Right hindlimb (tissue), 1 donor: Measurements from ENCODE around the gene MPV17L2.

ENCODE experiments used
- DNase-seq: peaks from one replicate; pipeline ENCODE4 v3.0.0-alpha.2; 2018

MPV17L2 gene

GRCh38 chr19:18160971-18161635 is 31.9 kb upstream of the MPV17L2 start:
- peak; percentile 76 for DNase-seq

DNA sequence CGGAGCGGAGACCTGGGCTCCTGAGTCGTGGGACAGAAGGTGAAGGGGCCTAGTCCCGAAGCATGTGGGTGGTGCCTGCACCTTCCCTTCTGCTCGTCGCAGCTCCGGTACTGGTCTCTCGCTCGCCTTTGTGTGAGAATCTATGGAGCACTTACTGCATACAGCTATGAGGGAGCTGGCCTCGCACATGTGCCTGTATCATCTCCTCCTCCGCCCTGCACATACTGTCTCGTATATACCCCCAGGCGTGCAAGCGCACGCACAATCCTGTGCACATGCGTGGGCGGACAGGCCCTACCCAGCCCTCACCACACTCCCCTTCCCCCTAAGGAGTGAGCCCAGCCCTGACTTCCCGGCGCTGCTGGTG is 31.4 kb upstream of the MPV17L2 start:
- DNase-seq, result no peak

GRCh38 chr19:18164072-18164471 is 28.9 kb upstream of the MPV17L2 start:
- DNase-seq, result no peak

DNA sequence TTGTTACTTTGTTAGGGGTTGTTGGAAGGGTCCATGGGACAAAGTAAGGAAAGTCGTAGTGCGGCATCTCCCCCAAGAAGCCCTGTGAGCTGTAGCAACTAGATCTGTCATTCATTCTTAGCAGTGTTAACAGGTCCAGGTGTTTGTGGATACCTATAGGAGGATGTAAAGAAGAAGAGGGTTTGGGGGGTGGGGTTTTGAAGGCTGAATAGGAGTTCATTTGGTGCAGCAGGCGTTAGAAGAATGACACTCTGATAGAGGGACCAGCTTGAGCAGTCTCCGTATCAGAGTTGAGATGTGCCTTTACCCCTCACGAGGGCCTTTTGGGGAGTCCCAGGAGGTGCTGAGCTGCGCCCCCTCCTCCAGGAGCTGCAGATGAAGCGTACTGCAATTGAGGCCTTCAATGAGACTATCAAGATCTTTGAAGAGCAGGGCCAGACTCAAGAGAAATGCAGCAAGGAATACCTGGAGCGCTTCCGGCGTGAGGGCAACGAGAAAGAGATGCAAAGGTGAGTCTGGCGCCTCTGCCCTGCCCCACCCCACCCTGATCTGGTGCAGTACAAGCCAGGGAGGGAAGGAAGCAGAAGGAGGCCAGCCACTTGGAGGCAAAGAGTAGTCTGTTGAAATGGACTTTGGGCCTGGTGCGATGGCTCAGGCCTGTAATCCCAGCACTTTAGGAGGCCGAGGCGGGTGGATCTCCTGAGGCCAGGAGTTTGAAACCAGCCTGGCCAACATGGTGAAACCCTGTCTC is 27.0 kb upstream of the MPV17L2 start:
- no peak for DNase-seq

- no peak for DNase-seq
Measured at GRCh38 chr19:18167011-18167410, 26.0 kb upstream of the MPV17L2 start.

DNA sequence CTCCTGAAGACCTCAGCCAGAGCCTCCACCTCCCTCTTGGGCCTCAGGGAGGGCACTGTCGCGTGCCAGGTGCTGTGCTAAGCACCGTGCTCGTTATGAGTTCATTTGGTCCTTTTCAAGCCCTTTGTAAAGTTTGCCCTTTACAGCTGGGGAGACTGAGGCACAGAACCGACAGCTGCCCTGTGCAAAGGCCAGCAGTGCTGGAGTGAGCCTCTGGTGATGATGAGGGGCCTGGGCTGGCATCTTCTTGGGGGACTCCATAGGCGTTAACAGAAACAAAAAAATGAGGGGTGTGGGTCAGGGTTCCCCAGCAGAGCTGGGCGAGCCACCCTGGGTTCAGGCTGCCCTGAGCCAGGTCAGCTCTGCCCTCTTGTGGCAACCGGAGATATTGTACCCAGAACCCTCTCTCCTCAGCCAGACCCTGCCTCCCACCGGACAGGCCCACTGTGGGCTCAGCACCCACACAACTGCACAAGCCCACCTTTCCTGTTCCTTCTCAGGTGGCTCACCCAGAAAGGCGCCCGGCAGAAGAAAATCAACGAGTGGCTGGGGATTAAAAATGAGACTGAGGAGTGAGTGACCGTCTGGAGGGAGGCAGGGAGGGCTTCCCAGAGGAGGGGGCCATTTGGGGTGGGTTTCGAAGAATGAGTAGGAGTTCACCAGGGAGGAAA is 24.9 kb upstream of the MPV17L2 start:
- no peak for DNase-seq

GRCh38 chr19:18168673-18169381 is 24.2 kb upstream of the MPV17L2 start:
- DNase-seq, result no peak

GRCh38 chr19:18170714-18171255 is 22.2 kb upstream of the MPV17L2 start:
- no peak for DNase-seq

GRCh38 chr19:18171605-18172327 is 21.3 kb upstream of the MPV17L2 start:
- no peak for DNase-seq

- no peak for DNase-seq
Measured at GRCh38 chr19:18172331-18173053, 20.5 kb upstream of the MPV17L2 start.

DNA sequence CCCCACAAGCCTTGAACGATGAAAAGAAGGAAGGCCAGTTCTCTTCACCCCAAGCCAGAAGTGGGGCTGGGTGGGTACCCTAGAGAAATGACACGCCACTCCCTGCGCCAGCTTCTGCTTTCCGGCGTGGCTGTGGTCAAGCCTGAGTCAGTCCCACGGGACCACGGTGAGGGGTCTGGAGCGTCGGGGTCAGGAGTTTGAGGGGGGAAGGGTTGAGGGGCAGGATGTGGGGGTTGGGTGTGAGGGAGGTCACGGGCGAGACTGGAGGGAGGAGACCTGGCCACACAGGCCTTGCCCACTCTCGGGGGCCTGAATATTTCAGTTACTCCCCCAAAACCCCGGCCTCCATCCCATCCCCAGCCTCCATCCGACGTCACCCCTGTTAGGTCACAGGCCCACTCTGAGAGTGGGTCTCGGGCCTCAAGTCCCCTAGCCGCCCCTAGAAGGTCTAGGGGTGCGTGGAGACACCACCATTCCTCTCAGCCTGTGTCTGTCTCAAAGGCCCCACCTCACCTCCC is 19.9 kb upstream of the MPV17L2 start:
- peak; percentile 39 for DNase-seq

DNA sequence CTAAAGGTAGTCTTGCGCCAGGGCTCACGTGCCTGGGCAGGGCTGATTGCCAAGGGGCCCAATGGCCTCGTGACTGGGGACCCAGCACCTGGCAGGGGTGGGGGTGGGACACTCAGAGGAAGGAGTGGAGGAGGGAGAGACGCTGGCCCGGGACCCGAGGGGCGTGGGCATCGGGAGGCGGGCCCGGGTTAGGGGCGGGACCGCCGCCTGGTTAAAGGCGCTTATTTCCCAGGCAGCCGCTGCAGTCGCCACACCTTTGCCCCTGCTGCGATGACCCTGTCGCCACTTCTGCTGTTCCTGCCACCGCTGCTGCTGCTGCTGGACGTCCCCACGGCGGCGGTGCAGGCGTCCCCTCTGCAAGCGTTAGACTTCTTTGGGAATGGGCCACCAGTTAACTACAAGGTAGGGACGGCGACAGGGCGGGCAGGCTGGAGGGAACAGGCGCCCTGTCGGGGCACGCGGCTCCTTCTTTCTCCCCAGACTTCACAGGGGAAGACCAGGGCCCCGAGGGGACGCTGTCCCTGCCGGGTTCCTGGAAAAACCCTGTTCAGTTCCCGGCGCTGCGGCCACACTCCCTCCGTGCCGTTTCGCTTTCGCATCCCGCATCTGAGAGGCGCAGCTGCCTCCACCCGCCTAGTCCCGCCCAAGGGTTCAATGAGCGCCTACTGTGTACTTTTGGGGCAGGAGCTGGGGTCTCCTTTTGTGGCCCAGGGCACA is 19.3 kb upstream of the MPV17L2 start, which contains the start of gene IFI30:
IFI30 (plus strand) TSS at position 242 of the 717 bp plus-strand sequence; CDS start at position 271, 29 bp downstream.
- peak; percentile 71 for DNase-seq

- no peak for DNase-seq
Measured at GRCh38 chr19:18174983-18175382, 18.0 kb upstream of the MPV17L2 start.

- no peak for DNase-seq
Measured at GRCh38 chr19:18176367-18177310, 16.4 kb upstream of the MPV17L2 start.

DNA sequence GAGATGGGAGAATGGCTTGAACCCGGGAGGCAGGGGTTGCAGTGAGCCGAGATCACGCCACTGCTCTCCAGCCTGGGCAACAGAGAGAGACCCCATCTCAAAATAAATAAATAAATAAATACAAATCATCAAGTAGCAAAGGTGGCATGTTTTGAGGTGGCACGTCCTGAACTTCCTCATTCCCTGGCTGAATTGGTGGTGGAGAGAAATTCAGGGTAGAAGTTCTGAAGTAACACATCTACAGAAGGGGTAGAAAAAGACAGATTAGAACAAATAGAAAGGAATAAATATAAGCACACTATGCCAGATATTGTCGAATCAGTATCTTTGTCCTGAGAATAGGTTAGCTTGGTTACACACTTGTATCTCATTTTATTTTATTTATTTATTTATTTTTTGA is 13.1 kb upstream of the MPV17L2 start:
- DNase-seq, result no peak

GRCh38 chr19:18183529-18183928 is 9.5 kb upstream of the MPV17L2 start:
- DNase-seq, result no peak

DNA sequence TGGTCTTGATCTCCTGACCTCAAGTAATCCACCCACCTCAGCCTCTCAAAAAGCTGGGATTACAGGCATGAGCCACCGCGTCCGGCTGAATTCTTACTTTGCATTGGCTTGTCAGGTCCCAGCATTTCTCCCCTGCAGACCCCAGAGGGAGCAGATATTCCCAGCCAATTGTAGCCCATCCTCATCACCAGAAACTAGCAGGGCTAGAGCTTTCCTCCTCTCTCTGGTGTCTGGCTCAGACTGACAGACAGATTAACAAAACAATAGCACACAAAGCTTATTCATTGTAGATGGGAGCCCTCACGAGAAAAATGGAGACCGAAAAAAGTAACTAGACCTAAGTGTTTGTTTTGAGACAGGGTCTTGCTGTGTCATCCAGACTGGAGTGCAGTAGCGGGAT is 7.5 kb upstream of the MPV17L2 start:
- DNase-seq, result no peak

- no peak for DNase-seq
Measured at GRCh38 chr19:18190278-18190677, 2.7 kb upstream of the MPV17L2 start.

DNA sequence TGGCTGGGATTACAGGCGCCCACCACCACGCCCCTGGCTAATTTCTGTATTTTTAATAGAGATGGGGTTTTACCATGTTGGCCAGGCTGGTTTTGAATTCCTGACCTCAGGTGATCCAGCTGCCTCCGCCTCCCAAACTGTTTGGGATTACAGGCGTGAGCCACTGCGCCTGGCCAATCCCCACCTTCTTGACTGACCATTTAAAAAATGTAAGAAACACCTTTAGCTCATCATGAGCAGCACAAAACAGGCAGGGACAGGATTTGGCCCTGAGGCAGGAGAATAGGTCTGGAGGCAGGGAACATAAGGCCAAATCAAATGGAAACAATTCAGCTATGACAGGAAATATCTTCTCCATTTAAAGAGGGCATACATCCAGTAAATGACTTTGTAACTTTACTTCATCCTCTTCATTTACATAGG is 1.4 kb upstream of the MPV17L2 start:
- DNase-seq, result no peak
